GM23338 (cell line): Measurements from ENCODE around the gene KIT. TPM values are rescaled to one million over a fixed set of nuclear protein-coding genes. Genes with fewer than 3 reads are reported as not detected.
A peak's percentile ranks its signal among the peaks of the same experiment; 100 is the strongest.

Experiments
- ATAC-seq: fragments of 200-7000 bp; cut with Tn5 transposase; 3 replicates; pipeline ENCODE4 v1.9.1; 2020
- DNase-seq: peaks from one replicate; pipeline ENCODE4 v3.0.0-alpha.2; 2015; ENCODE audit warnings: low spot score
- H2AFZ ChIP-seq: fragments of 200-600 bp; sonication (generic); 2 replicates; pipeline ENCODE4 v1.8.0; 2016; ENCODE audit warnings: antibody characterized with exemption, mild to moderate bottlenecking, moderate library complexity
- H3F3A ChIP-seq: fragments of 200-600 bp; sonication (generic); replicated peaks from 2 replicates; pipeline ENCODE4 v1.8.0; 2017; ENCODE audit warnings: antibody characterized with exemption, mixed run types, low read depth
- H3K27ac ChIP-seq: fragments of 200-600 bp; sonication (generic); 2 replicates; pipeline ENCODE4 v1.6.1; 2016; ENCODE audit warnings: low read depth
- H3K27me3 ChIP-seq: fragments of 200-600 bp; sonication (generic); 2 replicates; pipeline ENCODE4 v1.8.0; 2016; ENCODE audit warnings: mild to moderate bottlenecking, mixed run types, moderate library complexity; ENCODE audit not compliant: insufficient read depth
- H3K36me3 ChIP-seq: fragments of 200-600 bp; sonication (generic); 2 replicates; pipeline ENCODE4 v1.8.0; 2016; ENCODE audit warnings: mild to moderate bottlenecking; ENCODE audit not compliant: insufficient read depth
- H3K4me1 ChIP-seq: fragments of 200-600 bp; sonication (generic); 2 replicates; pipeline ENCODE4 v1.8.0; 2016; ENCODE audit warnings: mild to moderate bottlenecking, moderate library complexity; ENCODE audit not compliant: insufficient read depth
- H3K4me2 ChIP-seq: fragments of 200-600 bp; sonication (generic); 2 replicates; pipeline ENCODE4 v1.7.1; 2017; ENCODE audit warnings: mixed run types
- H3K4me3 ChIP-seq: fragments of 200-600 bp; sonication (generic); 2 replicates; pipeline ENCODE4 v1.6.1; 2016; ENCODE audit warnings: mixed run types
- H3K79me2 ChIP-seq: fragments of 200-600 bp; sonication (generic); replicated peaks from 2 replicates; pipeline ENCODE4 v1.8.0; 2017; ENCODE audit warnings: mild to moderate bottlenecking; ENCODE audit not compliant: insufficient read depth
- H3K9me2 ChIP-seq: fragments of 200-600 bp; sonication (generic); 2 replicates; pipeline ENCODE4 v1.8.0; 2017; ENCODE audit not compliant: insufficient read depth
- H4K20me1 ChIP-seq: fragments of 200-600 bp; sonication (generic); replicated peaks from 2 replicates; pipeline ENCODE4 v1.8.0; 2017; ENCODE audit warnings: mild to moderate bottlenecking; ENCODE audit not compliant: insufficient read depth
- H3K27ac Mint-ChIP-seq: 2 replicates; pipeline ENCODE4 v1.8.0; 2020; ENCODE audit warnings: inconsistent platforms, mild to moderate bottlenecking, moderate library complexity, mixed read lengths
- H3K27me3 Mint-ChIP-seq: 3 replicates; pipeline ENCODE4 v1.8.0; 2022; ENCODE audit warnings: low read depth, mild to moderate bottlenecking, moderate library complexity, mixed read lengths, inconsistent platforms; ENCODE audit not compliant: insufficient read depth, poor library complexity
- H3K36me3 Mint-ChIP-seq: 3 replicates; pipeline ENCODE4 v1.8.0; 2021; ENCODE audit warnings: low read depth, mild to moderate bottlenecking, inconsistent platforms, moderate library complexity, mixed read lengths
- H3K4me1 Mint-ChIP-seq: 3 replicates; pipeline ENCODE4 v1.8.0; 2020; ENCODE audit warnings: mild to moderate bottlenecking, inconsistent platforms, mixed read lengths
- H3K4me3 Mint-ChIP-seq: 3 replicates; pipeline ENCODE4 v1.8.0; 2021; ENCODE audit warnings: moderate library complexity, mild to moderate bottlenecking, inconsistent platforms, mixed read lengths
- H3K9me3 Mint-ChIP-seq: 3 replicates; pipeline ENCODE4 v1.8.0; 2020; ENCODE audit warnings: moderate library complexity, mild to moderate bottlenecking, inconsistent platforms, mixed read lengths
- CREB1 ChIP-seq: fragments of 250-450 bp; sonication (Bioruptor Pico); IDR thresholded peaks from 2 replicates; pipeline ENCODE4 v1.5.0; 2020; ENCODE audit warnings: low read depth, mild to moderate bottlenecking, moderate library complexity
- CTCF ChIP-seq, 2 experiments: fragments of 200-600 bp in 1 of 2; sonication (generic) in 1 of 2; conservative IDR thresholded peaks; 2 replicates each; pipeline versions ENCODE4 v1.5.1 to v1.6.1; 2016 to 2017; ENCODE audit warnings: antibody characterized with exemption in 2 of 2, low read depth in 2 of 2, mild to moderate bottlenecking in 2 of 2, moderate library complexity in 1 of 2
- EZH2 ChIP-seq: fragments of 200-600 bp; sonication (generic); IDR thresholded peaks from one replicate; pipeline ENCODE4 v1.8.0; 2017; ENCODE audit warnings: antibody characterized with exemption, mild to moderate bottlenecking, low read depth; ENCODE audit not compliant: unreplicated experiment
- EZH2phosphoT487 ChIP-seq: fragments of 200-600 bp; sonication (generic); IDR thresholded peaks from one replicate; pipeline ENCODE4 v1.8.1; 2018; ENCODE audit warnings: antibody characterized with exemption; ENCODE audit not compliant: unreplicated experiment
- JUNB ChIP-seq: IDR thresholded peaks from one replicate; pipeline ENCODE4 v1.6.1; 2016; ENCODE audit warnings: antibody characterized with exemption; ENCODE audit not compliant: unreplicated experiment
- NANOG ChIP-seq: IDR thresholded peaks from 2 replicates; pipeline ENCODE4 v1.6.1; 2016; ENCODE audit warnings: antibody characterized with exemption, borderline replicate concordance
- REST ChIP-seq: IDR thresholded peaks from one replicate; pipeline ENCODE4 v1.6.1; 2018; ENCODE audit warnings: antibody characterized with exemption; ENCODE audit not compliant: unreplicated experiment
- ZNF114 ChIP-seq: fragments of 250-450 bp; sonication (Bioruptor Pico); IDR thresholded peaks from 2 replicates; pipeline ENCODE4 v1.5.0; 2020; ENCODE audit warnings: mild to moderate bottlenecking, moderate library complexity
- ZNF331 ChIP-seq: fragments of 250-450 bp; sonication (Bioruptor Pico); IDR thresholded peaks from 2 replicates; pipeline ENCODE4 v1.5.0; 2020; ENCODE audit warnings: low read depth, mild to moderate bottlenecking, moderate library complexity
- polyA plus RNA-seq: library from polyadenylated mRNA; unstranded; fragments of >200 nt; fragmentation: Nextera tagmentation; extraction: Ambion mirVana; gene quantifications from 2 replicates; pipeline ENCODE4 v1.2.1, GENCODE V29; 2016
- total RNA-seq: library from RNA; depleted of rRNA; stranded (reverse); fragments of >200 nt; shearing (Covaris generic); gene quantifications from 2 replicates; pipeline ENCODE4 v1.2.3, GENCODE V29; 2014

Gene KIT
- total and polyA plus RNA-seq, 2 experiments from 2014 or later, result 9.0 to 28.4 TPM

- no peak for TF ChIP-seq EZH2phosphoT487
- TF ChIP-seq ZNF331 (CRISPR knock-in tag), result no peak
- no peak for TF ChIP-seq EZH2
- no peak for TF ChIP-seq CREB1 (CRISPR knock-in tag)
- no peak for TF ChIP-seq JUNB
Measured at GRCh38 chr4:54662123-54662522, 4.4 kb downstream of the KIT start (continued).

GRCh38 chr4:54662901-54663585, 5.3 kb downstream of the KIT start:
- Histone ChIP-seq H3F3A (0 out of 2 replicates have a peak, but pooled peaks cover 2% of the 10 kb centered on the region), H3K79me2 (peaks cover 79% of the 10 kb centered on the region), H3K9me2 (no peaks in the 10 kb centered on the region), H3K4me3 (no peak overlapping the region), H4K20me1 (peaks cover 44% of the 10 kb centered on the region), H3K4me1 (peaks cover 43% of the 10 kb centered on the region), H2AFZ (no peak overlapping the region), H3K4me2 (peak overlapping the region; percentile 25), H3K27me3 (peaks cover 28% of the 10 kb centered on the region), H3K27ac (no peak overlapping the region), H3K36me3 (no peaks in the 10 kb centered on the region)
- TF ChIP-seq CTCF (conservative IDR thresholded peaks at IDR 0.05; ENCODE audit: low read depth in 2 of 2), result no peak
- no peak for ATAC-seq
- DNase-seq, result no peak
- H3K4me1 Mint-ChIP-seq, result peaks cover 40% of the 10 kb centered on the region
- H3K4me3 Mint-ChIP-seq, result no peak overlapping the region
- H3K27me3 Mint-ChIP-seq, result peaks cover 27% of the 10 kb centered on the region
- H3K27ac Mint-ChIP-seq, result no peak overlapping the region
- H3K36me3 Mint-ChIP-seq, result no peaks in the 10 kb centered on the region; the same call in 2 of the 3 replicates
- no peaks in the 10 kb centered on the region for H3K9me3 Mint-ChIP-seq

GRCh38 chr4:54664400-54664799, 6.6 kb downstream of the KIT start:
- H3K27me3 ChIP-seq, result peaks cover 21% of the 10 kb centered on the region
- H3K9me3 Mint-ChIP-seq, result no peaks in the 10 kb centered on the region
- peaks cover 56% of the 10 kb centered on the region for H3K4me1 ChIP-seq
- no peak overlapping the region for H3K27ac Mint-ChIP-seq
- no peaks in the 10 kb centered on the region for H3F3A ChIP-seq
- no peak overlapping the region for H3K4me3 ChIP-seq
- H3K4me2 ChIP-seq, result no peak overlapping the region
- no peak overlapping the region for H3K27ac ChIP-seq
- no peaks in the 10 kb centered on the region for H3K36me3 ChIP-seq
- no peaks in the 10 kb centered on the region; the same call in 2 of the 3 replicates for H3K36me3 Mint-ChIP-seq
- H4K20me1 ChIP-seq, result peaks cover 40% of the 10 kb centered on the region
- peaks cover 47% of the 10 kb centered on the region for H3K4me1 Mint-ChIP-seq
- H2AFZ ChIP-seq, result no peak overlapping the region
- peaks cover 89% of the 10 kb centered on the region for H3K79me2 ChIP-seq
- no peak overlapping the region for H3K4me3 Mint-ChIP-seq
- DNase-seq, result no peak
- H3K9me2 ChIP-seq, result no peaks in the 10 kb centered on the region
- H3K27me3 Mint-ChIP-seq, result peaks cover 15% of the 10 kb centered on the region
- no peak for ATAC-seq
- TF ChIP-seq JUNB (no peak), EZH2 (no peak), ZNF114 (no peak), NANOG (no peak), EZH2phosphoT487 (no peak), REST (no peak)
